AG09319 (cell line): ENCODE results near the gene KDM4C.

Source experiments
- DNase-seq: peaks from one replicate; pipeline ENCODE4 v3.0.0-alpha.2; 2010; ENCODE audit warnings: low read depth; ENCODE audit errors: extremely low read depth
- TF ChIP-seq, protein P1 (sequence below): IDR thresholded peaks from 2 replicates; pipeline ENCODE4 v1.5.1; 2011; ENCODE audit warnings: low read depth, mild to moderate bottlenecking, inconsistent platforms, low read length, moderate library complexity

KDM4C gene

GRCh38 chr9:6959270-6960000 is 201.7 kb downstream of the KDM4C start:
- DNase-seq, result no peak
- TF ChIP-seq, protein P1, sequence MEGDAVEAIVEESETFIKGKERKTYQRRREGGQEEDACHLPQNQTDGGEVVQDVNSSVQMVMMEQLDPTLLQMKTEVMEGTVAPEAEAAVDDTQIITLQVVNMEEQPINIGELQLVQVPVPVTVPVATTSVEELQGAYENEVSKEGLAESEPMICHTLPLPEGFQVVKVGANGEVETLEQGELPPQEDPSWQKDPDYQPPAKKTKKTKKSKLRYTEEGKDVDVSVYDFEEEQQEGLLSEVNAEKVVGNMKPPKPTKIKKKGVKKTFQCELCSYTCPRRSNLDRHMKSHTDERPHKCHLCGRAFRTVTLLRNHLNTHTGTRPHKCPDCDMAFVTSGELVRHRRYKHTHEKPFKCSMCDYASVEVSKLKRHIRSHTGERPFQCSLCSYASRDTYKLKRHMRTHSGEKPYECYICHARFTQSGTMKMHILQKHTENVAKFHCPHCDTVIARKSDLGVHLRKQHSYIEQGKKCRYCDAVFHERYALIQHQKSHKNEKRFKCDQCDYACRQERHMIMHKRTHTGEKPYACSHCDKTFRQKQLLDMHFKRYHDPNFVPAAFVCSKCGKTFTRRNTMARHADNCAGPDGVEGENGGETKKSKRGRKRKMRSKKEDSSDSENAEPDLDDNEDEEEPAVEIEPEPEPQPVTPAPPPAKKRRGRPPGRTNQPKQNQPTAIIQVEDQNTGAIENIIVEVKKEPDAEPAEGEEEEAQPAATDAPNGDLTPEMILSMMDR, result no peak

GRCh38 chr9:6960777-6961176 is 203.0 kb downstream of the KDM4C start:
- TF ChIP-seq, protein P1, result no peak
- DNase-seq, result no peak

DNA sequence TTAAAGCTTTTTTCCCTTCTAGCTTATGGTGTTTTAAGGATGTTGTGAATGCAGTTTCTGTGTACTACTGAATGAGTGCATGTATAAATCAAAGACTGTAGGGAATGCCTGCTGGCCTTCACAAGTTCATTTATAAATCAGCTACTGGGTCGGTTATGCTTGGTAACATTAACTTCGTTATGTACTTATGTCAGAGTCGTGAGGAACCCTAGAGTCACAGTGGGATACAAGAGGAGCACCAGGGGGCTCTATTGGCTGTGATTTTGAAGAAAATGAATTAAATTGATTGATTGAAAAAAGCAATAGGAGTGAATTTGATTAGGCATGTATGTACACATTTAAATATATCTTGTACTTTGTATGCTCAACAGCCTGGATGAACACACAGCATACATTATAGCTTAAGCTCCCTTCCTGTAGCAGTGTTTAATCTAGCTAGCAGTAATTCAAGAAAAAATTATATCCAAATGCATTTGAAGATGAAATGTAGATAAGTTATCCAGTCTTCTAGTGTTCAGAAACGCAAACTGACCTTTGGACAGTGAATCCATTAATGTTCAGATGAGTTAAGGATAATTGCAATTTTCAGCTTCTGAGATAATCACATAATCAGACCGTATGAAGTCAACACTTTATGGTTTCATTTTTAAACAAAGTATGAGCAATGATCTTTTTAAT is 204.2 kb downstream of the KDM4C start:
- TF ChIP-seq, protein P1, result no peak
- DNase-seq, result no peak

GRCh38 chr9:6965566-6965965 is 207.8 kb downstream of the KDM4C start:
- no peak for DNase-seq
- TF ChIP-seq, protein P1, result no peak

DNA sequence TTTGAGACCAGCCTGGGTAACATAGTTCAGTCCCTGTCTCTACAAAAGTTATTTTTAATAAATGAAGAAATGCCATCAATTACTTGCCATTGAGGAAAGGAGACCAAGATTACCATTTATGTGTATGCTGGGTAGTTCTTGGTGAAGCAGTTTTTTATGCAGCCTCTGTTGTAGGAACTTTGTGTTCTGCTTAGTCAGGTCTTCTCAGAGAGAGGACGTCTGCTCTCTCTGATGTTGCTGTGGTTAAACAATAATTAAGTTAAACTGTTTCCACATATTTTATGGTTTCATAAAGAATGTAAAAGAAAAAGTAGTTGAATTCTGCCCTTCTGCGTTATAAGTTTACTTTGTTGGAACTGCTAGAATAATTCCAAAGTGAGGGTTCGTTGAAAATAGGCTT is 210.5 kb downstream of the KDM4C start:
- peak; percentile 18 for DNase-seq
- TF ChIP-seq, protein P1, result no peak

GRCh38 chr9:6969805-6970204 is 212.0 kb downstream of the KDM4C start:
- TF ChIP-seq, protein P1, result no peak

DNA sequence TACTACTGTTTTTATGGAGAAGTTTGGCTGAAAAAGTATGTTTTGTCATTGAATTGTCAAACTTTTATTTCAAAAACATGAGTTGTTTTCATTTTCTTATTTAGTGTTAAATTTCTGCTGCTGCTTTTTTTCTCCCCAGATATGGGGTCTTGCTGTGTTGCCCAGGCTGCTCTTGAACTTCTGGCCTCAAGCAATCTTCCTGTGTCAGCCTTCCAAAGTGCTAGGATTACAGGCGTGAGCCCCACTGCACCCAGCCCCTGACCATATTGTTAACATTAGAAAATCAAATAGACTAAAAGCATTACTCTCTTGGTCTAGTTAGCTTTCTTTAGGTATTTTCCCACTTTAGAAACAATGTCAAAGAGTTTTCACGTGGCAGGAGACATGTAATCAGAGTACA is 215.3 kb downstream of the KDM4C start:
- TF ChIP-seq, protein P1, result no peak
- DNase-seq, result no peak

More at GRCh38 chr9:6969805-6970204, 212.0 kb downstream of the KDM4C start:
- DNase-seq, result no peak
